Fibroblast of mammary gland (primary cell): Measurements from ENCODE around the gene PPIB.
A peak's percentile ranks its signal among the peaks of the same experiment; 100 is the strongest.

Experiments used
- DNase-seq: peaks from one replicate; pipeline ENCODE4 v3.0.0-alpha.2; 2010; ENCODE audit warnings: low read depth
- H3K4me3 ChIP-seq: 2 replicates; pipeline ENCODE4 v1.5.1; 2011; ENCODE audit warnings: low read depth, mild to moderate bottlenecking, low read length, moderate library complexity; ENCODE audit not compliant: control insufficient read depth
- CTCF ChIP-seq: conservative IDR thresholded peaks from 2 replicates; pipeline ENCODE4 v1.5.1; 2011; ENCODE audit warnings: low read depth, low read length, inconsistent platforms; ENCODE audit not compliant: control insufficient read depth, insufficient read depth

The PPIB gene

DNA sequence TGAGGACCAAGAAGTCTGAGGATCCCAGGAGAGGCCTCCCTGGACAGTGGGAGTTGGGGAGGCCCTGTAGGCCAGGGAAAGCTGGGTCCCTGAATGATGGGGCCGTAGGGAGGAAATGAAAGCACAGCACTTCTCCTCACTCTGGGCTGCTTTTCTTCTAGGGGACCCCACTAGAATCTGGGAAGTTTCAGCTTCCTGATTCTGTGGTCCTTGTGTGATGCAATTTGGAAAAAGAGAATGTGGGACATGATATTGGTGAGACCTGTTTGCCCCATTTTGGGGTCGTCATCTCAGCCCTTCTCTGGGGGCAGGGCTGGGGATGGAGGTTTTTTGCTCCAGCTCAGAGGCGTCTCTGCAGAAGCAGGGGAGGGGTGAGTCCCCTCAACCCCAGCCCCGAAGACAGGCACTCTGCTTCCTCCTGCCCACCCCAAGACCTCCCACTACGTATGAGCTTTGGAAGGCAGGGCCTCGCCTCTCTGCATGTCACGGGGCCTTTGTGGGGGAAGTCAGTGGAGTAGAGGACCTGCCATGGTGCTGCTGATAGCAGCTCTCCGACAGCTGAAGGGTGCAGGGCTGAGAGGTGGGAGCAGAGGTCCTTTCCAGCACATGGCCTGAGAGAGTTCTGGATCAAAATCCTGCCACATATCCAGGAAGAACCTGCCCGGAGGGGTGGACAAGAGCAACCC lies 12.8 kb downstream of the PPIB start:
- no peak for TF ChIP-seq CTCF
- no peak overlapping the region for H3K4me3 ChIP-seq
- DNase-seq = no peak

DNA sequence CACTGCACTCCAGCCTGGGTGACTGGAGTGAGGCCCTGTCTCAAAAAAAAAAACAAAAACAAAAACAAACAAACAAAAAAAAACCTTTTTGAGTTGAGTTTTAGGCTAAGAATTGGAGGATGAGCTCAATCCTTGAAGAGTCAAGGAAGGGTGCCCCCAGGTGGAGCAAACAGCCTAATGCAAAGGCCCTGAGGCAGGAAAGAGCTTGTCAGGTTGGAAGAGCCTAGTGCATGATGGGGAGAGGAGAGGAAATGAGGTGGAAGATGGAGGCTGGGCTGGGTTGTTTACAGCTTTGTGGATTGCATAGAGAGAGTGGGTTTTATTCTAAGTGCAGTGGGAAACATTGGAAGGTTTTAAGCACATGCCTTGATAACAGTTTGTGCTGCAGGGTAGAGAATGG lies 13.4 kb downstream of the PPIB start:
- H3K4me3 ChIP-seq = no peak overlapping the region
- TF ChIP-seq CTCF = peak; percentile 33
- peak; percentile 43 for DNase-seq

GRCh38 chr15:64148581-64148980 lies 14.2 kb downstream of the PPIB start:
- H3K4me3 ChIP-seq = no peak overlapping the region
- no peak for TF ChIP-seq CTCF
- no peak for DNase-seq

DNA sequence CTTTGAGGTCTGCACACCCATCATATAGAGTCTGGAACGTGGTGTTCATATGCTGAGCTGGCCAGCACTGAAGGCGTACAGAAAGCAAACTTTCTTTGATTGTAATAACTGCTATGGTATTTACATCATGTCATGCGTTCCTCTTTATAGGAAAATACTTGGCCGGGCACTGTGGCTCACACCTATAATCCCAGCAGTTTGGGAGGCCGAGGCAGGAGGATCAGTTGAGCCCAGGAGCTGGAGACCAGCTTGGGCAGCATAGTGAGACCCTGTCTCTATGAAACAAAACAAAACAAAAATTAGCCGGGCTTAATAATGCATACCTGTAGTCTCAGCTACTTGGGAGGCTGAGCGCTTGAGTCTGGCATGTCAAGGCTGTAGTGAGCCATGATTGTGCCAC lies 14.7 kb downstream of the PPIB start:
- no peak for TF ChIP-seq CTCF
- no peak overlapping the region for H3K4me3 ChIP-seq

DNA sequence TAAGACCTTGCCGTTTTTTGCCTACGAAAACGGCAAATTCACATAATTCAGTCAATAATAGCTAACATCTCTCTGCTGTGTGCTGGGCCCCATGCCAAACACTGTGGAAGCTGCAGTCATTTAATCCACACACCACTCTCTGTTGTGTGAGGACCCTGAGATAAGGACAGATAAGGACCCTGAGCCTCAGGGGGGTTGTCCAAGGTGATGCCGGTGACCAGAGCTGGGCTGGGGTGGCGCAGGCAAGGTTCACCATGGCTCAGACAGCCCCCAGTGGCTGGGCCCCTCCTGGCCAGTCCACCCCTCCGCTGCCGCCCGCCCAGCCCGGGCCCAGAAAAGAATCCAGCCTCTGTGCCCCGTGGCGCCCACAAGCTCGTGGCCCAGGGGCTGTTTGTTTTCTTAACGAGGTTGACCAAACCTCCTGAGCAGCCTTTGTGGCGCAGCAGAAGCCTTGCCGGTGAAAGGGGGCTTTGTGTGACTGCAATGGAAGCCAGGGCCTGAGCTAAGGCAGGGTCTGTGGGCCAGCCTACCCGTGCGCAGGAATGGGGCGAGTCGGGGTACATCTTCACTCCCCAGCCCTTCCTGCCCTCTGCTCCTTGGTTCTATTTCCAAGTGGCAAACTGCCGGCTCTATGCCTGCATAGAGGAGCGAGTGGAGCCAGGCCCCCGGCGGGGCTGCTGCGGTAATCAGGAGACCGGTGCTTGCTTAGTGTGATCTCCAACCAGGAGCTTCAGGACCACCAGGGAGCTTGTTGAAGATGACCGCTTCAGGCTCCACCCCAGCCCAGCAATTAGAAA lies 15.7 kb downstream of the PPIB start:
- DNase-seq = no peak
- TF ChIP-seq CTCF = no peak
- H3K4me3 ChIP-seq = no peak overlapping the region

More for the DNA sequence above, 14.7 kb downstream of the PPIB start:
- no peak for DNase-seq

DNA sequence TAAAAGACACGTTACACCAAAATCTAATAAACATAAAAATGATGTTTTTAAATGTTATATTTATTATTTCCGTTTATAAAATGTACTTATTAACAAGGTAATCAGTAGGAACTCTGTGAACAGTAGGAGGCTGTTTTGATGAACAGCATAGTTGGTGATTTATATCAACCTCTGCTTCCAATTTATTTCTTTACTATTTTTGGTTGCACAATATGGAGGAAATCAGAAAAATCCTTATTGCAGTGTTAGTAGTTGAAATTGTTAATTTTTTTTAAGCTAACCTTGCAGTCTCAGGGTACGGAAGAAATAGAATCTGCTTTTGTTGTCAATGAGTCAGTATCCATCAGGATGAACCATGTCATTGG lies 16.3 kb downstream of the PPIB start:
- no peak overlapping the region for H3K4me3 ChIP-seq
- no peak for TF ChIP-seq CTCF
- no peak for DNase-seq

GRCh38 chr15:64146041-64146440 lies 16.8 kb downstream of the PPIB start:
- no peak for TF ChIP-seq CTCF
- no peak for DNase-seq

More at GRCh38 chr15:64146041-64146440, 16.8 kb downstream of the PPIB start:
- H3K4me3 ChIP-seq = no peak overlapping the region
